RCC 7860 (cell line): ENCODE data around the gene PREX1.

Source experiments
- DNase-seq: peaks from one replicate; pipeline ENCODE4 v3.0.0-alpha.2; 2015; ENCODE audit warnings: low spot score
- FAIRE-seq: peaks from 2 replicates; lab custom pipeline; 2012; peaks lifted over from hg19 to GRCh38; lab: Jason Lieb, UNC

PREX1 gene

DNA sequence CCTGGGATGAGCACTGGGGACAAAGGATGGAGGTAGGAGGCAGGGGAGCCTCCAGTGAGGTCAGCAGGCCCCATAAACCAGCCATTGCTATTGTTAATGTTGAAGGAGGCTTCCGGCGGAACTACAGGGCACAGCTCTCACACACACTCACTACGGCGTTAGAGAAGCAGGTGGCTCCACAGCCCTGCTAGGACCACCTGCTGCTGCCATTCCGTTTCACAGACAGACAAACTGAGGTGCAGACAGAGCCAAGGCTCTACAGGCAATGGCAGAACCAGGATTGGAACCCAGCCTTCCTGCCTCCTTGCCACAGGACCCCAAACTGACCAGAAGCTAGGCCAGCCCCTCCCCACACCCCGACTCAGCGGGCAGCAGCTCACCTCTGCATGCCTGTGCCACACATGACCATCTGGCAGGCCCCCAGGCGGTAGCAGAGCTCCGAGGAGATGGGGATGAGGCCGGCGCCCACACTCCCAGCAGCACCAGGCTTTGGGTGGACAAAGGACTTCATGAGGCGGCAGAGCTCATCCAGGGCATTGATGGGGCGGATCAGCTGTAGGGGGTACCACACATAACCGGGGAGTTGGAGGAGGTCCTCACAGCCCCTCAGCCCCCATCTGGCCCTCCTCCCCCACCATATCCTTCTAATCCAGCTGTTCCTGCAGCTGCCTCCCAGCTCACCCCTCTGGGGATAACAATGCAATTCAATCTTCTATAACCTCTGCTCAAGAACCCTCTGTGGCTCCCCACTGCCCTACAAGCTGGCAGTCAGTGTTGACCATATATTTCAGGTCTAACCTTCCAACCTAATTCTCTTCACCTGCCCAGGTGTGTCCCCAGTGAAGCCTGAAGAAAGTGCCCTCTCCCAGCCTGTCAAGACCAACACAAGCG is 198.5 kb downstream of the PREX1 start:
- no peak for FAIRE-seq
- no peak for DNase-seq

DNA sequence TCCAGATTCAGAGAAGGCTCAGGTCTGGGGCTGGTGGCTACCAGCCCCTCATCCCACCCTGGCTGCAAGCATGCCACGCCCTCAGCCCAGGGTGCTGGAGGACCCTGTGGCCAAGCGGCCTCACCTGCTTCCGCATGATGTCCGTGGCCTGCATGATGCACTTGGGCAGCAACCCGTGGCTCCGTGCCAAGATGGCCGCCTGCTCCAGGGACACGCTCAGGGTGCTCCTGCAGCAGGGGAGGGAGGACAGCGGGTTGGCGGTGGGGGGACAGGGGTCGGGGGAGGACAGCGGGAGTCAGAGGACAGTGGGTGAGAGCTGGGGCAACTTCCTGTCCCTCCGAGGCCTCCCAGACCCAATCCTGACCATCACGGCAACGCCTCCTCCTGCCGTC is 200.1 kb downstream of the PREX1 start:
- DNase-seq = no peak
- no peak for FAIRE-seq

DNA sequence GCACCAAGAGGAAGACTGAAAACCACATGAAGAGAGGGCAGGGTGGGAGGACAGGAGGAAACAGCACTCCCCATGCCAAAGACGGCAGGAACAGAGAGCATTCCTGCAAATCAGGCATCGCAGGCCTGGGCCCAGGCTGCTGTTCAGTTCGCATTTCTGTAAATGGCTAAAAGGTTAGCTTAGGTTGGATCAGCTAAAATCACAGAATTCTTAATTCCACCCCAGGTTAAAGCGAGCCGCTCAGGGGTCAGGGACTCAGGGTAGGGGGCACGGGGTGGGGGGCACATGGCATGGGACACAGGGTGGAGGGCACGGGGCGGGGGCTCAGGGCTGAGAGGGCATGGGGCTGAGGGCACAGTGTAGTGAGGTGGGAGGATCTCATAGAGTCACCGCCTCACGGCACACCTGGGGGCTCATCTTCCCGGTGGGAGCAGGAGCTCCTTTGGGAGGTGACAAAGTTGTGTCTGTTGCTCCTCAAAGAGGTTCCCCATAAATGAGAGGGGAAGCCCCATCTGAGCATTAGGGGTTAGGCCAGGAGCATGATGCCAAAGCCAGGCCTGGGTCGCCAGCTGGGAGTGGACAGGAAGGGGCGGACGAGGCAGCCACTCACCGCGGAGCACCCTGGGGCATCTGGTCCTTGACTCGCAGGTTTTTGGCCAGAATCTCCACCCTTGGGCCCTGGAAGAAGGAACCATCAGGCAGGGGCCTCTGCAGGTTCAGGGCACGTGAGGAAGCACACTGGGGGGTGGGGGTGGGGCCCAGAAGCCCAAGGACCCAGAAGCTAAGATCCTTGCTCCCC is 200.7 kb downstream of the PREX1 start:
- FAIRE-seq = no peak

DNA sequence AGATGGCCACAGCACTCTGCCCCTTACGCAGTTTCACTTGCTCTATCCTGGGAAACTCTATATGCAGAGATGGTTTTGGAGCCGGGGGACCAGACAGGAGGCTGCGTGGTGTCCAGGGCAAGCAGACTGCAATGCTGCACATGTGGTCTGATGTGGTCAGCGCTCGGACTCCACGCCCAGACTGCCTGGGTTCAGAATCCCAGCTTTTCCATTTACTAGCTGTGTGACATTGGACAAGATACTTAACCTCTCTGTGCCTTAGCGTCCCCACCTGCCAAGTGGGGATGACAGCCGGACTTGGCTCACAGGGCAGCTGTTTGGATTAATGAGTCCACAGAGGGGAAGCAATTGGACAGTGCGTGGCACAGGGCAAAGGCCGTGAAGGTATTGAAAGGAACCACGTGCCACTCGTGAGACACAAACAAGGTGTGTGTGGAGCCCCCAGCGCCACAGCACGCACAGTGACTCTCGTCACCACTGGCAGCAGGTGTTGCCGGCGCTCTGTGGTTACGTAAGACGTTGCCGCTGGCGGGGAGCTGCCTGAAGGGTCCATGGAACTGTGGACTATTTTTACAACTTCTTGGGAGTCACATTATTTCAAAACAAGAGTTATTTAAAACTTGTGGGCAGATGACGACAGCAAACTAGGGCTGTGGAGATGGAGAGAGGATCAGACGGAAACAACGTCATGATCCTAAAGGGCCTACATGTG is 201.4 kb downstream of the PREX1 start:
- DNase-seq (no peak), FAIRE-seq (no peak)

More for the DNA sequence above, 200.7 kb downstream of the PREX1 start:
- DNase-seq = no peak

DNA sequence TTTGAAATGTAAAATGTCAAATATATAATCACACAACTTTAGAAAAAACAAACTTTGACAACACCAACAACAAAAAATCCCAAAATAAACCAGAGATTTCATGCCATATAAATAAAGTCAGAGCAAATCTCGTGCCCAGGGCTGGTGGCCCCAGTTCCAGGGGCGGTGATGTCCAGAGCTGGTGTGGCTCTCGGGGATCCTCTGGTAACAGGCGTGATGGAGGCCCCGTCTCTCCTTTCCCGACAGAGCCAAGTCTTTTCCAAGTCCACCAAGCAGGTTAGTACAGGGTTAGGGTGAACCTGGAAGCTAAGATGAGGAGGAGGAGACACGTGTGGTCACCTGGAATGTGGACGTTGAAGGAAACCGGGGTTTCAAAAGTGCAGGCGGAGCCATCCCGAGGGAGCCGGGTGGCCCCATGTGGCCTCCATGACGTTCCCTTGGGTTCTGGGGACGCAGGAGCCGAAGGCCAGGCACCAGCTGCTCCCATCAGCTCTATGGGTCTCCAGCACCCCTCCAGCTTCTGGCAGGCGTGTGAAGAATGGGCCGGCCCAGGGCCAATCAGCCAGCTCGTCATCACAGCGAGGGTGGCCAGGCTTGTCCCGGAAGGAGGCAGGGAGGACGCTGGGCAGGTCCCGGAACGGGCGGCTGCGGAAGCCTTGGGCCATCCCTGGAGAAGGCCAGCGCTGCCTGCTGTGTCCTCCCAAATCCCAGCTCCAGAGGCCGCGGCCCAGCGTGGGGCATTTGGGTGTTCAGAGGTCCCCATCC is 202.5 kb downstream of the PREX1 start:
- no peak for DNase-seq
- FAIRE-seq = no peak

DNA sequence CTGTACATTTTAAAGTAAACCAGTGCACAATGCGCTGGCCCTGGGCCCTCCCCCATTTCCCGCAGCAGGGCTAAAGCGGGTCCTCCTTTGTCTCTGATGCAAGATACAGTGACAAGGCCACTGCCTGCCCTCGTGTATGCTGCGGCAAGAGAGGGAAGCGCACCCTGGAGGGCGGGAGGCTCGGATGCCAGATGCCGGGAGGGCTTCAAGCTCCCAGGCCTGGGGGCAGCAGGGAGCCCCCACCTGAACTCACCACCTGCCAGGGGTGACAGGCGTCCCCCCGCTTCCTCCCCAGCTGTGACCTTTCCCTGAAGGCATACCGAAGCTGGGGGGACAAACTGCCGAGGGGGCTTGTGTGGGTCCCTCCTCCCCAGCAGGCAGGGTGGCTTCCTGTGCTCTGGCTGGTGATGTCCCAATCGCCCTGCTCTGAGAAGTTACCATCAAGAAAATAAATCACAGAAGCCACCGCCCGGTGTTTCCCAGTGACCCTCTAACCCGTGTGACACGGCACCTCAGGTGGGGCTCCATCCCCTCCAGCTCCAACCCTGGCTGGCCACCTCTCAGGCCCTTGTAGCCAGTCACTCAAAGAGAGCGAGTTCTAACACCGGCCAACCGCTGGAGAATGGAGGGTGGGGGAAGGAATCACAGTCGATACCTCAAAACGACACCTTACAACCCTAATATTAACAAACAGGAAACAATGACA is 203.3 kb downstream of the PREX1 start:
- no peak for FAIRE-seq

DNA sequence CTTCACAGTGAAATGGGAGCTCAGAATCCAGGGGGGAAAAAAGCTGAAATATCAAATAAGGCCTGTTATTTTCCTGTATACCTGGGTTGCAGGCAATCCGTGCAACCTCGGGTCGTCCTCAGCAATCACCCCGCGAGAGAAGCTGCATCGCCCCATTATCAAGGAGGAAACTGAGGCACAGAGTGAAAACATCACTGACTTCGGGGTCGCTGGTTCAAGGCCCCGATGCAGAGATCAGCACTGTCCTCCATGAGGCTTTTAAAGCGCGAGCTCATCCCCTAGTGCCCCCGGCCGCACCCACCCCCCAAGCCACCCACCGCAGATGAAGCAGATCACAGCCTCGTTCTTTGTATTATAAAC is 203.9 kb downstream of the PREX1 start:
- DNase-seq (no peak), FAIRE-seq (no peak)

More for the DNA sequence above, 203.3 kb downstream of the PREX1 start:
- no peak for DNase-seq

DNA sequence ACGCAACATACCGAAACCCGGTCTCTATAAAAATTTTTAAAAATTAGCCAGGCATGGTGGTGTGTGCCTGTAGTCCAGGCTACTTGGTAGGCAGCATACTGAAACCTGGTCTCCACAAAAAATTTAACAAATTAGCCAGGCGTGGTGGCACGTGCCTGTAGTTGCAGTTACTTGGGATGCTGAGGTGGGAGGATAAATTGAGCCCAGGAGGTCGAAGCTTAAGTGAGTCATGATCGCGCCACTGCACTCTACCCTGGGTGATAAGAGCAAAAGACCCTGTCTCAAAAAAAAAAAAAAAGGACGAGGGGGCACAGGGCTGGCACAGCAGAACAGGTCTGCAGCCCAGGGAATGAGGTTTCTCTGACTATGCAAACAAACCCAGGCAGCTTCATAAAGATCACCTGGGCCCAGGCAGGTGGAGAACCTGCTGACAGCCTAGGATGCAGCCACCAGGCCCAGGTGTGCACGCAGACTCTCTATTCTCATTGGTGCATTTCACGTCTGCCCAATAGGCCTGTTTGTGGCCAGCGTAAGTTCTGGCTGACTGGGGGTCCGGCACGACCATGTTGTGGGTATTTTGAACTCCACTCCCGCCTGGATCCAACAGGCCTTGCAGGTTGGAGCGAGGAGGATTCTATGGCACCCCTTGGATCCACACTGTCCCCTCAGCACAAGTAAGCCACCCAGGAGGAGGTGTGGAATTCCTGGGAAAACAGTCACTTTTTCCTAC is 204.5 kb downstream of the PREX1 start:
- no peak for FAIRE-seq
- DNase-seq = no peak

DNA sequence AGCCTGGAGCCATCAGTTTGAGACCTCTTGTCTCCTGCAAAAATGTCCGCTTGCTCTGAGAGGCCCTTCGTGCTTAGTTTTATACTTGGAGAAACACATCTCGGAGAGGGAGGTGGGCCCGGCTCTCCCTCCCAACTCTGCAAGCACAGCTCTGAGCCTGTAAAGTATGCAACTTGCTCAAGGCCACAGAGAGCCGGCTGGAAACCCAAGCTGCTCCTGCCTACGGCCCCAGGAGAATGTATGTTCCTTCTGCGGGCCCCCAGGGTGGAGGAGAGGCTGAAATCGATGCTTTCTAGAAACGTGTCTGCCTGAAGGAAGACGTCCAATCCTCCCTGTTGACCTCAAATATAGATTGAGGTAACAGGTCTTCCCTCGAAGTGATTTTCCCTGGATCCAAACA is 205.4 kb downstream of the PREX1 start:
- no peak for DNase-seq
- no peak for FAIRE-seq

DNA sequence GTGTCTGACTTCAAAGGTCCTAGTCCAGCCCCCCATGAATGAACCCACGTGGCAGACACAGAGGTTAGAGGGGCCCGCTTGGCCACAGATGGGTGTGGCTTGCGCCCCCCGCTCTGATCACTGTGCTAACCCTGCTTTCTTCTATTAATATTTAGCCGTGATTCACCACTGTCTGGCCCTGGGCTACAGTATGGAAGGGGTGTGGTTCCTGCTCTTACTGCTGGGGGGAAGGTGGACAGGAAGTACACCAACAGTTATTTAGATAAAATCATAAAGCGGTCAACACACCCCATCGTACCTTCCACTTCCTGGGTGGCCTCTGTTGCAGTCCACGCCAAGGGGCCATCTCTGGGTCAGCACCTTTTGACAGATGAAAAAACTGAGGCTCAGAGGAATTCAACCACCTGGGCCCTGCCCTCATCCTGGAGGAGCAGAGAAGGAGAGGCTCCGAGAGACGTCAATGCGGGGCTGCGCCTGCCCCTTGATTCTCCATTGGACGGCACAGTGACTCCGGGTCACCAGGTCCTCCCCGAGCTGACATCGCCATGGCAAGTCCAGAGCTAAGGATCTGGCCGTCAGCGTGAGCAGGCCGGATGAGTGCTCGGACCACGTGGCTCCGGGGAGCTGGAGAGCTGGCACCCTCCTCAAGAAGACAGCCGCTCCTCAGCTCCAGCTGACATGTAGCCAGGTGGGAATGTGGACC is 206.3 kb downstream of the PREX1 start:
- FAIRE-seq (no peak), DNase-seq (peak; percentile 43)

DNA sequence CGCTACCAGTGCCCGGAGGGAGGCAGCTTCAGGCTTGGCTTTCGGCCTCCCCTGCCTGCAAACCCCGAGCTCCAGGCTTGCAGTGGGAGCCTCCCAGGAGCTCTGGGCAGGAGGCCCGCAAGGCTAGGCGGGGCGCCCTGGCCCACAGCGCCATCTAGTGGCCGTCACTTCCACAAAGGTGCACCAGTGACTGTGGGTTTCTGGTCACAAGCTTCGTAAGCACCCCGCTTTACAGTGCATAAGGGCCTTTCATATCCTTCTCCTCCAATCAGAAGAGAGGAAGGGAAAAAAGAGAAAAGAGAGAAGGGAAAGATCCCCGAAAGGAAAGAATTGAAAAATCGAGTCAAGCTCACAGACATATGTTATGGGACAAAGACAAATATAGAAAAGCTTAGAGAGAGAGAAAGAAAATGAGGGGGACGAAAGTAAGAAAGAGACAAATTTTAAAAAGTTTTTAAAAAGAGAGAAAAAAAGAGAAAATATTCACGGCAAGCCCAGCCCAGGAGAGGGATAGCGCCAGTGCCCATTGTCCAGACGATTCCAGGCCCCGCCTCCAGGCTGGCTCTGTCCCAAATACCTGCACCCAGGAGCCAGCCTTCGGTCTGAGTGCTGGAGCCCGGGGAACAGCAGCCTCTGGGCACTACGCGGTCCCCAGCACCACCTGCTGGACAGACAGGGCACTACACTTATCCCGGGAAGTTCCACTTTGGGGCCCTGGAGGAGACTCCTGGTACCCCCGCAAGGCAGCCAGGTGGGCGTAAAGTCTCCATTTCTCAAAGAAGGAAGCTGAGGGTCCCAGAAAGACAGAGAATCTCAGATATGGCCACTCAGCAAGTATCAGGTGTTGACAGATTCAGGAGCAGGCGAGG is 207.1 kb downstream of the PREX1 start:
- FAIRE-seq = no peak
- DNase-seq = peak; percentile 66

DNA sequence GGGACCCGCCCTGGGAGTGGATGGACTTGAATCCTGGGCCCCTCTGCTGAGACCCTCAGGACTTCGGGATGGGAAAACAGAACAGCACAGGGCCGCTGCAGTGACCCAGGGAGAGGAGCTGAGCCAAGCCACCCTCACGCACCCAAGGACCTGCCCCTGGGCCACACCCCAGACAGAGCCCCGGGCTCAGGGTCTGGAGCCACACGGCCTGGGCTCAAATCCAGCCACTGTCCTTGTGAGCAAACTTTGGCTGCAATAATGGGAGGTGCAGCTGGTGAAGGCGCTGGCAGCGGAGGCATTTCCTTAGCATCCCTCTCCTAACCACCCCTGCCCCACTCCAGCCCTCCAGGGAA is 207.7 kb downstream of the PREX1 start:
- FAIRE-seq = no peak
- DNase-seq = no peak

DNA sequence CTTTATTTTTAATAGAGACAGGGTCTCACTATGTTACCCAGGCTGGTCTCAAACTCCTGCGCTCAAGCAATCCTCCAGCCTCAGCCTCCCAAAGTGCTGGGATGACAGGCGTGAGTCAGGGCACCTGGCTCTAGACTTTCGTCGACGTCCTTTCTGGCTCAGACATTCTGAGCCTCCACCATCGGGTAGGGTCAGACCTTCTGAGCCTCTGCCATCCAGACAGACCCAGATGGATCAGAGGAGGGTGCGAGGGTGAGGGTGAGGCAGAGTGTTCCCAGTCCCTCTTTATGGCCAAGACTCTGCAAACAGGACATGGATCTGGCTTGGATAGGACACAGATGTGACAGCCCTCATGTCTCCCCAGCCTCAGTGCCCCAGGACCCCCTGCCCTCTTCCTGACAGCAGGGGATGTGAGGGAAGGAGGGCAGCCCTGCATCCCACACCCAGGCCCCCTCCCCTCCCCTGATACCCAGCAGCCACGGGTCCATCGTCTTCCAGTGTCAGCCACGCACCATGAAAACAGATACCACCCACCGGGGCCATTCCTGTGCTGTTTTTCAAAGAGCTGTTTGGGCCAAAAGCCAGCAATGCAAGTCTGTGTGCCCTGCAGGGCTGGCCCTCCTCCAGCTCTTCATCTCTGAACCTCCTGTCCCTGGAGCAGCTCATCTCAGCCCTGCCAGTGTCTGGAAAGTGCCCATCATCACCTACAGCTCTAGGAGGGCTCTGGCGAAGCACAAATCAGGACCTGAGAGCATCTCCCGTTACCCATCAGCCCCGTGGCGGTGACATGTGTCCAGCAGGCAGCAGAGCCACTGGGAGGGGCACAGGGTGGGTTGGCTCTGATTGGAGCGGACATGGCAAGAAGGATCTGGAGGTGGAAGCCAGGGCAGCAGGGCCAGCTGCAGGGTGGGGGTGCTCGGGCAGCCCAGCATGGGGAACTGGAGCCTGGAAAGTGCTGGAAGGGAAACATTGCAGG is 208.4 kb downstream of the PREX1 start:
- no peak for FAIRE-seq
- no peak for DNase-seq

DNA sequence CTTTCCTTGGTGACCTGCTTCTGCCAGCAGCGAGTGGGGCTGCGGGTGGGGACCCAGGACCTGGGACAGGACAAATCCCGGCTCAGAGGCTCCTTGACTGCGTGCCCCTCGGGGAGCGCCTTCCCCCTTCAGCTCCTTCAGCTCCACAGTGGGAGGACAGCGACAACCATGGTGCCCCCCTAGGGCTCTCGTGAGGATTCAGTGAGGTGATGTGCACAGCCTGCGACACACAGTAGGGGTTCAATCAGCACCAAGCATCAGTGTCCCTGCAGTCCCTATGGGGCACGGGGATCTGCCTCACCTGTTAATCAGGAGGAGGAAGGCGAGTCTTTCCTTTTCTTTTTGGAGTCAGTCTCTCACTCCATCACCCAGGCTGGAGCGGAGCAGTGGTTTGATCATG is 209.2 kb downstream of the PREX1 start:
- no peak for DNase-seq
- no peak for FAIRE-seq

DNA sequence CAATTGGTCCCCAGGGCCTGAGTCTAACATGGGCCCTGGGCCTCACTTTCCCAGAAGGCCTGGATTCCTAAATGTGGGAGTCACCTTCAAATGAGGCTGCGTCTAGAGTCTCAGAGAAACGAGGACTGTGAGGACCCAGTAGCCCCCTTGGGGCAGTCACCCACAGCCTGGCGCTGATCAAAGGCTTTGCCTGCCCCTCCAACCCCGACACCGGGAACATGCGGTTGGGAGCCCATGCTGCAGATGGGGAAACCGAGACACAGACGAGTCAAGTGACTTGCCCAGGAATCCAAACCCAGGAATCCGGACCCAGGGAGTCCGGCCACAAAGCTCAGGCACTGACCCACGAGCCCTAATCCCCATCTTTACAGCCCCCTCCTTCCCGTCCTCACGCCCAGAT is 209.7 kb downstream of the PREX1 start:
- FAIRE-seq (no peak), DNase-seq (no peak)

DNA sequence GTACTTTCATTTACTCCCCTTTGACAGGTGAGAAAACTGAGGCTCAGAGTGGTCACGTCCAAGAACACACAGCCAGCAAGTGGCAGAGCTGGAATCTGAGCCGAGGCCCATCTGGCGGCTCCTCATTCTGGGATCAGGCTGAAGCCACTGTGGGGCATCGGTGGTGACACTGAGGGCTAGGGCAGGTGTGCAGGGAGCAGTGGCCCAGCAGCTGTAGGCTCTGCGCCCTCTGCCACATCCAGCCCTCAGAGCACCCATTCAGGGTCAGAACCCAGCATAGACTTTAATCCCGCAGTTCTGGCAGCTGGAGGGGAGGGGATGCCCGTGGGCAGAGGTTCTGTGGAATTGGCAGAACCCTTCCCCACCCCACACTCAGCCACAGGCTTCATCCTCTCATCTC is 210.3 kb downstream of the PREX1 start:
- FAIRE-seq = no peak
- DNase-seq = no peak

DNA sequence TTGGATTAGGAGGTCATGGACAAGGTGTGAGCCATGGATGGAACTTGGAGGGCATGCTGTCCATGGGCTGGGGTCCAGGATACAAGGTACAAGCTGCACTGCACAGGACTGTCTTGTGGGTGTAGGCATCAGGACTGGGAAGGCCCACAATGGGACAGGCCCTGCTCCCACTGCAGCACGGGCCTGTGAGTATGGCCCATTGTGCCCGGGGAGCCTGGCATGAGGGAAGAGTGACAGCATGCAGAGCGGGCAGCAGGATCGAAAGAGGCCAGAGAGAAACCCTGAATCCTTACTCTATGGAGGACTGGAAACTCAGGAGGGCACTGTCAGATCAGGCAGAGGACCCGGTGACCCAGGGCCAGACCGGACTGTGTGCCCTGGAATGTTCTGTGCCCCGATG is 211.3 kb downstream of the PREX1 start:
- FAIRE-seq (no peak), DNase-seq (no peak)
